Suprapubic skin (tissue), 4 donors: ENCODE results near the gene SCT. TPM values are rescaled to one million over a fixed set of nuclear protein-coding genes. Genes with fewer than 3 reads are reported as not detected.

Experiments
- DNase-seq, 2 donors: peaks; one replicate each; pipeline ENCODE4 v3.0.0-alpha.2; 2019; ENCODE audit warnings: low spot score in 2 of 2
- H3K27ac ChIP-seq: fragments of 200-600 bp; sonication (generic); one replicate; pipeline ENCODE4 v1.5.1; 2019
- H3K27me3 ChIP-seq: fragments of 200-600 bp; sonication (generic); one replicate; pipeline ENCODE4 v1.5.1; 2019
- H3K36me3 ChIP-seq: fragments of 200-600 bp; sonication (generic); one replicate; pipeline ENCODE4 v1.5.1; 2019
- H3K4me1 ChIP-seq: fragments of 200-600 bp; sonication (generic); one replicate; pipeline ENCODE4 v1.5.1; 2019
- H3K4me3 ChIP-seq: fragments of 200-600 bp; sonication (generic); one replicate; pipeline ENCODE4 v1.5.1; 2019; ENCODE audit warnings: mild to moderate bottlenecking
- H3K9me3 ChIP-seq: fragments of 200-600 bp; sonication (generic); one replicate; pipeline ENCODE4 v1.5.1; 2019
- CTCF ChIP-seq, 2 donors: fragments of 200-600 bp in 1 of 2; fragments of 450-650 bp in 1 of 2; sonication (generic) in 1 of 2; IDR thresholded peaks; one replicate each; pipeline ENCODE4 v1.5.1; 2016 to 2019; ENCODE audit warnings: antibody characterized with exemption in 2 of 2, mild to moderate bottlenecking in 1 of 2, moderate library complexity in 1 of 2
- EP300 ChIP-seq: sonication (generic); formaldehyde crosslinking; IDR thresholded peaks from one replicate; pipeline ENCODE4 v1.6.1; 2017; ENCODE audit warnings: antibody characterized with exemption
- POLR2A ChIP-seq, 2 donors: fragments of 450-650 bp; IDR thresholded peaks; one replicate each; pipeline ENCODE4 v1.6.1; 2017; ENCODE audit warnings: antibody characterized with exemption in 2 of 2, mild to moderate bottlenecking in 2 of 2, moderate library complexity in 2 of 2
- POLR2AphosphoS5 ChIP-seq, 3 donors: sonication (generic); formaldehyde crosslinking; IDR thresholded peaks; one replicate each; pipeline ENCODE4 v1.6.1; 2017; ENCODE audit warnings: antibody characterized with exemption in 3 of 3
- WGBS: methylation state at CpG from one replicate; pipeline ENCODE4 v1.1.5; 2018; 5-methylcytosine and 5-hydroxymethylcytosine counted together
- total RNA-seq, 4 donors: library from RNA; depleted of rRNA; stranded (reverse); fragments of >200 nt; gene quantifications; one replicate each; pipeline ENCODE4 v1.1.0, GENCODE V29; 2016

SCT gene
- total RNA-seq, 4 donors from 2014 or later, result not detected

GRCh38 chr11:662689-663274 lies 35.8 kb upstream of the SCT start:
- Histone ChIP-seq H3K27ac (no peak overlapping the region), H3K27me3 (no peaks in the 10 kb centered on the region), H3K9me3 (no peaks in the 10 kb centered on the region), H3K4me1 (peaks cover 23% of the 10 kb centered on the region), H3K36me3 (peaks cover 28% of the 10 kb centered on the region), H3K4me3 (no peak overlapping the region)
- no peak for DNase-seq
- TF ChIP-seq CTCF (IDR thresholded peaks at IDR 0.05) (peak; percentile 44 to 66), POLR2A (IDR thresholded peaks at IDR 0.05) (no peak)
- WGBS, result 56% methylated on average over 12 of the region's 15 CpGs

GRCh38 chr11:660681-661444 lies 33.9 kb upstream of the SCT start:
- TF ChIP-seq POLR2AphosphoS5 (IDR thresholded peaks at IDR 0.05), result no peak
- no peak for TF ChIP-seq EP300
- TF ChIP-seq CTCF (IDR thresholded peaks at IDR 0.05), result no peak
- TF ChIP-seq POLR2A (IDR thresholded peaks at IDR 0.05), result no peak
- Histone ChIP-seq H3K27ac (no peak overlapping the region), H3K27me3 (no peaks in the 10 kb centered on the region), H3K4me3 (no peak overlapping the region), H3K4me1 (peaks cover 20% of the 10 kb centered on the region), H3K36me3 (peaks cover 28% of the 10 kb centered on the region), H3K9me3 (no peaks in the 10 kb centered on the region)
- no peak for DNase-seq
- 90% methylated on average over 16 of the region's 19 CpGs for WGBS

- no peak overlapping the region for H3K4me3 ChIP-seq
- peaks cover 34% of the 10 kb centered on the region for H3K36me3 ChIP-seq
- H3K27ac ChIP-seq, result no peak overlapping the region
- H3K9me3 ChIP-seq, result no peaks in the 10 kb centered on the region
- no peaks in the 10 kb centered on the region for H3K27me3 ChIP-seq
- DNase-seq, result no peak
- WGBS, result 80% methylated on average over 7 of the region's 19 CpGs
- TF ChIP-seq CTCF (IDR thresholded peaks at IDR 0.05) (no peak), POLR2AphosphoS5 (IDR thresholded peaks at IDR 0.05) (no peak), EP300 (no peak), POLR2A (IDR thresholded peaks at IDR 0.05) (no peak)
- peaks cover 15% of the 10 kb centered on the region for H3K4me1 ChIP-seq
These were observed 33.3 kb upstream of the SCT start for GRCh38 chr11:660281-660680.

- no peak for TF ChIP-seq EP300
- no peak for TF ChIP-seq POLR2AphosphoS5 (IDR thresholded peaks at IDR 0.05)
- TF ChIP-seq POLR2A (IDR thresholded peaks at IDR 0.05), result no peak
- TF ChIP-seq CTCF (IDR thresholded peaks at IDR 0.05), result no peak
- H3K9me3 ChIP-seq, result no peaks in the 10 kb centered on the region
- DNase-seq, result no peak
- WGBS, result 86% methylated on average over 16 of the region's 16 CpGs
- H3K4me3 ChIP-seq, result no peak overlapping the region
- no peak overlapping the region for H3K27ac ChIP-seq
- H3K36me3 ChIP-seq, result peaks cover 38% of the 10 kb centered on the region
- peaks cover 11% of the 10 kb centered on the region for H3K4me1 ChIP-seq
- H3K27me3 ChIP-seq, result no peaks in the 10 kb centered on the region
These were observed 32.6 kb upstream of the SCT start for GRCh38 chr11:659532-660085.

- Histone ChIP-seq H3K4me1 (peaks cover 11% of the 10 kb centered on the region), H3K4me3 (no peak overlapping the region), H3K36me3 (peaks cover 47% of the 10 kb centered on the region), H3K27me3 (no peaks in the 10 kb centered on the region), H3K27ac (no peak overlapping the region), H3K9me3 (no peaks in the 10 kb centered on the region)
- 95% methylated on average over 10 of the region's 14 CpGs for WGBS
- TF ChIP-seq POLR2AphosphoS5 (IDR thresholded peaks at IDR 0.05) (no peak), POLR2A (IDR thresholded peaks at IDR 0.05) (no peak), CTCF (IDR thresholded peaks at IDR 0.05) (no peak), EP300 (no peak)
- DNase-seq, result no peak
These were observed 30.7 kb upstream of the SCT start for GRCh38 chr11:657691-658126.
